Osteoblast (primary cell): ENCODE data around the gene LBH. TPM values are rescaled to one million over a fixed set of nuclear protein-coding genes. Genes with fewer than 3 reads are reported as not detected.
A peak's percentile ranks its signal among the peaks of the same experiment; 100 is the strongest.

ENCODE experiments used
- DNase-seq: peaks from one replicate; pipeline ENCODE4 v3.0.0; 2011; ENCODE audit warnings: low spot score, mixed read lengths; ENCODE audit not compliant: insufficient read length; ENCODE audit errors: missing footprints
- H2AFZ ChIP-seq: 2 replicates; pipeline ENCODE4 v1.6.0; 2011; ENCODE audit warnings: mild to moderate bottlenecking, low read length
- H3K27ac ChIP-seq: 2 replicates; pipeline ENCODE4 v1.5.1; 2011; ENCODE audit warnings: mild to moderate bottlenecking, low read depth, low read length, moderate library complexity
- H3K27me3 ChIP-seq: 2 replicates; pipeline ENCODE4 v1.6.0; 2012; ENCODE audit warnings: mild to moderate bottlenecking, control low read depth, inconsistent platforms, low read length, moderate library complexity; ENCODE audit not compliant: insufficient read depth
- H3K36me3 ChIP-seq: 2 replicates; pipeline ENCODE4 v1.5.1; 2011; ENCODE audit warnings: mild to moderate bottlenecking, low read length, control low read depth, moderate library complexity; ENCODE audit not compliant: insufficient read depth
- H3K4me1 ChIP-seq: 2 replicates; pipeline ENCODE4 v1.5.1; 2011; ENCODE audit warnings: mild to moderate bottlenecking, low read length, control low read depth, moderate library complexity; ENCODE audit not compliant: insufficient read depth
- H3K4me2 ChIP-seq: 2 replicates; pipeline ENCODE4 v1.6.0; 2011; ENCODE audit warnings: mild to moderate bottlenecking, low read length; ENCODE audit not compliant: insufficient read depth
- H3K4me3 ChIP-seq: fragments of 200-600 bp; sonication (generic); 3 replicates; pipeline ENCODE4 v1.5.1; 2012; ENCODE audit warnings: mild to moderate bottlenecking, low read length, inconsistent platforms; ENCODE audit not compliant: insufficient read depth
- H3K79me2 ChIP-seq: 2 replicates; pipeline ENCODE4 v1.6.0; 2012; ENCODE audit warnings: mild to moderate bottlenecking, low read length, control low read depth, inconsistent platforms; ENCODE audit not compliant: insufficient read depth
- H3K9me3 ChIP-seq: 2 replicates; pipeline ENCODE4 v1.5.1; 2011; ENCODE audit warnings: low read depth, low read length, control low read depth
- H4K20me1 ChIP-seq: 2 replicates; pipeline ENCODE4 v1.6.0; 2012; ENCODE audit warnings: mild to moderate bottlenecking, low read length, control low read depth; ENCODE audit not compliant: insufficient read depth
- total RNA-seq: library from RNA; depleted of rRNA; stranded (reverse); fragments of >200 nt; gene quantifications from 2 replicates; pipeline ENCODE4 v1.2.3, GENCODE V29; 2012
- TF ChIP-seq, protein P1 (sequence below): IDR thresholded peaks from 2 replicates; pipeline ENCODE4 v1.5.1; 2011; ENCODE audit warnings: mild to moderate bottlenecking, low read depth, low read length, moderate library complexity; ENCODE audit errors: extremely low read depth

The LBH gene
- total RNA-seq, 1 donor, result 270 TPM

DNA sequence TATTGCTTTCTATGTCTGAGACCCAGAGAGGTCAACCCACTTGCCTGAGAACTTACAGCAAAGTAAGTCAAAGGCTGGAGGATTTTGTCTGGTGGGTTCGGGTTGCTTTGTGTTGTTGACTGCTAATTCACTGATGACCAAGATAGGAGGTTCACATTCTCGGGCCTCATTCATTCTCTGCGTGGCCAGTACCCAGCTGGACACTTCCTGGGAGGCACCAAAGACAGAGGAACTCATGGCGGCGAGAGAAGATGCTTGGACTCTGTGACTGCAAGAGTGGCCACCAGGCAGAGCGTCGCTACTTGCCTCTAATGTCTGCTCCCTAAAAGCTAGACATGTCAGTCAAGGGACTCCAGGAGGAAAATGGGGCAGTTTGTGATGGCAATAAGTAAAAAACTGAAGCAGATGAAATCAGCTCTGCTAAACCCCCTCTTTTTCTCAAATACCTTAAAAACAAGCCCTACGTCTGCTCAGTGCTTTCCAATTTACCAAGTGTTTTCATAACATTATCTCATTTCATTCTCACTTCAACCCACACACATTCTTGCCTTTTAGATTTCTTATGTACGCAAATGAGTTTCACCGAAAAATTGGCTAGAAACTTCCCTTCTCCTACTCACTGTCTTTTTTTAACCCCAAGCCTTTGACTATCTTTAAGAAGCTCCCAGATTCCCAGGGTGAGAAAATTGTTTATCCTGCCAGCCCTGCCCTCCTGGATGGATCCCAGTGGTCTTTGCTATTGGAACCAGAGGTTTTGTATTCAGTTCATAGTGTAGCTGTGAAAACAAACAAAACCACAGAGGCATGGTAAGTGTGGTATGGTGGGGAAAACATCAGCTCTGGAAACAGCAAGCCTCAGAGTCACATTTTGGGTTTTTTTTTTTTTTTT is 4.9 kb upstream of the LBH start:
- H3K9me3 ChIP-seq, result no peaks in the 10 kb centered on the region
- peak overlapping the region; percentile 87 for H3K27ac ChIP-seq
- no peaks in the 10 kb centered on the region for H3K36me3 ChIP-seq
- no peaks in the 10 kb centered on the region for H3K79me2 ChIP-seq
- peaks cover 32% of the 10 kb centered on the region for H3K4me1 ChIP-seq
- peak overlapping the region; percentile 85 for H3K4me2 ChIP-seq
- TF ChIP-seq, protein P1, sequence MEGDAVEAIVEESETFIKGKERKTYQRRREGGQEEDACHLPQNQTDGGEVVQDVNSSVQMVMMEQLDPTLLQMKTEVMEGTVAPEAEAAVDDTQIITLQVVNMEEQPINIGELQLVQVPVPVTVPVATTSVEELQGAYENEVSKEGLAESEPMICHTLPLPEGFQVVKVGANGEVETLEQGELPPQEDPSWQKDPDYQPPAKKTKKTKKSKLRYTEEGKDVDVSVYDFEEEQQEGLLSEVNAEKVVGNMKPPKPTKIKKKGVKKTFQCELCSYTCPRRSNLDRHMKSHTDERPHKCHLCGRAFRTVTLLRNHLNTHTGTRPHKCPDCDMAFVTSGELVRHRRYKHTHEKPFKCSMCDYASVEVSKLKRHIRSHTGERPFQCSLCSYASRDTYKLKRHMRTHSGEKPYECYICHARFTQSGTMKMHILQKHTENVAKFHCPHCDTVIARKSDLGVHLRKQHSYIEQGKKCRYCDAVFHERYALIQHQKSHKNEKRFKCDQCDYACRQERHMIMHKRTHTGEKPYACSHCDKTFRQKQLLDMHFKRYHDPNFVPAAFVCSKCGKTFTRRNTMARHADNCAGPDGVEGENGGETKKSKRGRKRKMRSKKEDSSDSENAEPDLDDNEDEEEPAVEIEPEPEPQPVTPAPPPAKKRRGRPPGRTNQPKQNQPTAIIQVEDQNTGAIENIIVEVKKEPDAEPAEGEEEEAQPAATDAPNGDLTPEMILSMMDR, result no peak
- no peaks in the 10 kb centered on the region for H3K27me3 ChIP-seq
- H4K20me1 ChIP-seq, result no peaks in the 10 kb centered on the region
- no peak overlapping the region for H3K4me3 ChIP-seq
- peak overlapping the region; percentile 29 for H2AFZ ChIP-seq
- peak; percentile 68 for DNase-seq

DNA sequence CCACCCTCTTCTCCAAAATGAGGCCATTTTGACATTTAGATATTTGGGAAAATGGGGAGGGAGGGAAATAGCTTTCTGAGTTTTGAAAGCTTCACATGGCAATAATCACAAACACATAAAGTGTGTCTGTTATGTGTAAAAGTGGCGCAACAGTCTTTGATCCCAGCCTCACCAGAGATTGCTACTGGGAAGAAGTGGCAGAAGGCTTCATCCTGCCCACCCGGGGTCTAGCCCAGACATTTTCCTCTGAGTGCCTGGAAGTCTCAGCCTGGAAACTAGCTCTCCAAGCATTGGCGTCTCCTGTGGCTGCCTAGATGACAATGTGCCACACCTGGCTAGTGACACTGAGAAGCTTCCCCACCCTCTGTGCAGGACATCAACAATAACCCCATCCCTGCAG is 1.7 kb upstream of the LBH start:
- no peaks in the 10 kb centered on the region for H3K36me3 ChIP-seq

DNA sequence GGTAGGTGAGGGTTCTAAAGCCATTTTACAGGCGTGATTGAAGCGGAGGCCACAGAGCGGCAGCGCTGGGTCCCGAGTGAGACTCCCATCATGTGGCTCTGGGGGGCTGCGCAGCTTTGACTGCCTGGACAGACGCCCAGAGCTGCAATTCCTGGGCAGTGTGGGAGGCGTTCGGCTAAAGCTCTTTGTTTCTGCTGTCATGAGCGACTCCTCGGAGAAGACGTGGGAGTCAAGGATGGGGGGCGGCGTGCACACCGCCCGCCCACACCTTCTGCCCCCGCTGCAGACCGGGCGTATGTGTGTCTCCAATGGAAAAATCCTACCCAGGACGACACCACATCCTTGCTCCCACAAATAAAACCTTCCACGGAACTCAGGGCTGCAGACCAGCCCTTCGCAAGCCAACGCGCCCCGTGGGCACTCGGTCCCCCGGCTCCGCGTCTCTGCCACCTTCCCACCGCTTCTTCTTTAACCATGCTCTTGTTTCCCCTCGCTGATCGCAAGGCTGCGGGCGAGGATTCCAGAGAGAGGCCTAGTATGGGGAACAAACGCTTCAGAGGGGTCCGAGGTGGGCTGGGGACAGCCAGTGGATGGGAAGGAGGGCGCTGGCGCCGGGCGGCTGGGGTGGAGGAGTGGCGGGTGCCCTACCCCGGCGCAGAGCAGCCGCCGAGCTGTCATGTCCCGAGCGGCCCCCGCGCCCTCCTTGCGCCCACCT is 680 bp upstream of the LBH start:
- H2AFZ ChIP-seq, result peak overlapping the region; percentile 80
- H3K27ac ChIP-seq, result peak overlapping the region; percentile 67

More for the DNA sequence above, 1.7 kb upstream of the LBH start:
- Histone ChIP-seq H3K27ac (no peak overlapping the region), H3K4me2 (no peak overlapping the region), H3K27me3 (no peaks in the 10 kb centered on the region), H3K9me3 (no peaks in the 10 kb centered on the region), H3K4me3 (no peak overlapping the region), H3K4me1 (peaks cover 51% of the 10 kb centered on the region), H3K79me2 (peaks cover 9% of the 10 kb centered on the region), H2AFZ (no peak overlapping the region), H4K20me1 (peaks cover 11% of the 10 kb centered on the region)
- DNase-seq, result no peak
- TF ChIP-seq, protein P1, result no peak

More for the DNA sequence above, 680 bp upstream of the LBH start:
- DNase-seq, result peak; percentile 92
- Histone ChIP-seq H4K20me1 (peaks cover 19% of the 10 kb centered on the region), H3K4me3 (peak overlapping the region; percentile 83), H3K27me3 (no peaks in the 10 kb centered on the region), H3K4me1 (peaks cover 51% of the 10 kb centered on the region), H3K4me2 (peak overlapping the region; percentile 95), H3K36me3 (peaks cover 2% of the 10 kb centered on the region), H3K79me2 (peaks cover 9% of the 10 kb centered on the region), H3K9me3 (no peaks in the 10 kb centered on the region)
- TF ChIP-seq, protein P1, result no peak
